Right kidney (tissue), 1 donor: ENCODE data around the gene COL8A2.

Source experiments
- DNase-seq: peaks from one replicate; pipeline ENCODE4 v3.0.0-alpha.2; 2016

COL8A2 gene

GRCh38 chr1:36136535-36136934 is 11.5 kb upstream of the COL8A2 start:
- DNase-seq, result no peak

- no peak for DNase-seq
Measured at GRCh38 chr1:36135796-36136195, 10.8 kb upstream of the COL8A2 start.

GRCh38 chr1:36135330-36135667 is 10.3 kb upstream of the COL8A2 start:
- DNase-seq, result no peak

- DNase-seq, result no peak
Measured at GRCh38 chr1:36134505-36135329, 9.7 kb upstream of the COL8A2 start.

- DNase-seq, result no peak
Measured at GRCh38 chr1:36134031-36134430, 9.0 kb upstream of the COL8A2 start.

GRCh38 chr1:36133484-36133883 is 8.5 kb upstream of the COL8A2 start:
- no peak for DNase-seq

- DNase-seq, result no peak
Measured at GRCh38 chr1:36132029-36132428, 7.0 kb upstream of the COL8A2 start.

- DNase-seq, result no peak
Measured at GRCh38 chr1:36128905-36129206, 3.8 kb upstream of the COL8A2 start.

- no peak for DNase-seq
Measured at GRCh38 chr1:36128126-36128904, 3.3 kb upstream of the COL8A2 start.

- DNase-seq, result no peak
Measured at GRCh38 chr1:36126797-36127500, 1.9 kb upstream of the COL8A2 start.

- no peak for DNase-seq
Measured at GRCh38 chr1:36126005-36126716, 1.1 kb upstream of the COL8A2 start.

GRCh38 chr1:36124404-36125128 is 456 bp downstream of the COL8A2 start:
- DNase-seq, result no peak

GRCh38 chr1:36123356-36123755 is 1.7 kb downstream of the COL8A2 start:
- DNase-seq, result no peak

GRCh38 chr1:36122062-36123030 is 2.7 kb downstream of the COL8A2 start:
- no peak for DNase-seq

GRCh38 chr1:36119456-36119855 is 5.6 kb downstream of the COL8A2 start:
- DNase-seq, result no peak

GRCh38 chr1:36118447-36119204 is 6.4 kb downstream of the COL8A2 start:
- DNase-seq, result no peak

GRCh38 chr1:36116901-36117300 is 8.1 kb downstream of the COL8A2 start:
- DNase-seq, result no peak

- DNase-seq, result no peak
Measured at GRCh38 chr1:36115931-36116330, 9.1 kb downstream of the COL8A2 start.

GRCh38 chr1:36115200-36115669 is 9.8 kb downstream of the COL8A2 start:
- DNase-seq, result no peak

- DNase-seq, result no peak
Measured at GRCh38 chr1:36114371-36114770, 10.7 kb downstream of the COL8A2 start.
